Body of pancreas (tissue), 4 donors: ENCODE measurements around the gene TUBGCP2. TPM values are rescaled to one million over a fixed set of nuclear protein-coding genes. Genes with fewer than 3 reads are reported as not detected.
A peak's percentile ranks its signal among the peaks of the same experiment; 100 is the strongest.

ENCODE experiments used
- ATAC-seq: fragments of 150-250 bp; one replicate; pipeline ENCODE4 v1.9.1; 2016
- DNase-seq, 4 donors: peaks; one replicate each; pipeline ENCODE4 v3.0.0-alpha.2; 2019
- H3K27ac ChIP-seq, 4 donors: fragments of 200-600 bp; sonication (generic); 1 replicate in 3 of 4; 2 replicates in 1 of 4; pipeline versions ENCODE4 v1.5.1 to v1.6.1; 2016 to 2019; ENCODE audit warnings: mild to moderate bottlenecking in 1 of 4, mixed read lengths in 1 of 4, moderate library complexity in 1 of 4
- H3K27me3 ChIP-seq, 2 donors: fragments of 200-600 bp; sonication (generic); one replicate each; pipeline ENCODE4 v1.6.0; 2016; ENCODE audit warnings: mild to moderate bottlenecking in 1 of 2
- H3K36me3 ChIP-seq, 2 donors: fragments of 200-600 bp; sonication (generic); replicated peaks in 1 of 2; 2 replicates each; pipeline ENCODE4 v1.5.1; 2016; ENCODE audit warnings: low read depth in 2 of 2; ENCODE audit not compliant: insufficient read depth in 1 of 2
- H3K4me1 ChIP-seq: fragments of 200-600 bp; sonication (generic); one replicate; pipeline ENCODE4 v1.6.0; 2016
- H3K4me3 ChIP-seq, 2 donors: fragments of 200-600 bp; sonication (generic); 1 replicate in 1 of 2; 2 replicates in 1 of 2; pipeline ENCODE4 v1.5.1; 2016 to 2019
- H3K9me3 ChIP-seq, 3 donors: fragments of 200-600 bp; sonication (generic); 1 replicate in 2 of 3; 2 replicates in 1 of 3; pipeline ENCODE4 v1.5.1; 2016
- POLR2A ChIP-seq, 3 donors: fragments of 450-650 bp; IDR thresholded peaks; one replicate each; pipeline ENCODE4 v1.6.1; 2016; ENCODE audit warnings: antibody characterized with exemption in 3 of 3, mild to moderate bottlenecking in 2 of 3
- WGBS, 2 donors: methylation state at CpG; one replicate each; pipeline ENCODE4 v1.1.5; 2017; 5-methylcytosine and 5-hydroxymethylcytosine counted together
- intact Hi-C: fragments of 100-400 bp; cut with DNase I; formaldehyde crosslinking; loops from one replicate; pipeline ENCODE4 v1.15.1; 2023
- total RNA-seq, 2 donors: library from RNA; depleted of rRNA; stranded (reverse); fragments of >200 nt; gene quantifications; one replicate each; pipeline ENCODE4 v1.1.0, GENCODE V29; 2016
- TF ChIP-seq, protein P1 (sequence below), 7 experiments: fragments of 450-650 bp in 4 of 7; fragments of 200-600 bp in 3 of 7; sonication (generic) in 3 of 7; IDR thresholded peaks; one replicate each; pipeline ENCODE4 v1.5.1; 2016 to 2019; ENCODE audit warnings: antibody characterized with exemption in 7 of 7

The TUBGCP2 gene
- total RNA-seq, 2 donors from 2014 or later, result 32.2 to 36.6 TPM

DNA sequence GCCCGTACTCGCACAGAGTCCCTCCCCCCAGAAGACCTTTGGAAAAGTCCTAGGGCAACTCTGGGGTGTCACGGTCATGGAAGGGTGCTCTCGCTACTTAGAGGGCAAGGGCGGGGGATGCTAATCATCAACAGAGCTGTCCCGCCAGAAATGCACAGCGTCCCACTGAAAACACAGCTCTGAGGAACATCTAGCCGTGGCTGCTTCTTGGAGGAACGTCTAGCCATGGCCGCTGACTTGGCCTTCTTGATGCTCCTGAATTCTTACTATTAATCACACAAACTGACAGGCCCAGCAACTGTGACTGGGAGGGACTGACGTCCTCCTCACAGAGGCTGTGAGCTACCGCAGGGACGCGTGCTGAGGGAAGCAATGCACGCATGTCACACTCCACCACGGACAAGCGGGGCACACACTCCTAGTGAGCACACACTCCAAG, 1.7 kb downstream of the TUBGCP2 start:
- Histone ChIP-seq H3K27me3 (no peaks in the 10 kb centered on the region), H3K36me3 (peaks cover 0 to 5% of the 10 kb centered on the region in 2 donors), H3K4me3 (no peak overlapping the region), H3K4me1 (peaks cover 28% of the 10 kb centered on the region), H3K27ac (no peak overlapping the region), H3K9me3 (no peaks in the 10 kb centered on the region)
- ATAC-seq (no peak), DNase-seq (no peak)
- intact Hi-C loops, result no loop called here
- 72 to 73% methylated on average over 9 to 17 of the region's 17 CpGs for WGBS, 2 donors
- TF ChIP-seq POLR2A (IDR thresholded peaks at IDR 0.05), result no peak
- TF ChIP-seq, protein P1, sequence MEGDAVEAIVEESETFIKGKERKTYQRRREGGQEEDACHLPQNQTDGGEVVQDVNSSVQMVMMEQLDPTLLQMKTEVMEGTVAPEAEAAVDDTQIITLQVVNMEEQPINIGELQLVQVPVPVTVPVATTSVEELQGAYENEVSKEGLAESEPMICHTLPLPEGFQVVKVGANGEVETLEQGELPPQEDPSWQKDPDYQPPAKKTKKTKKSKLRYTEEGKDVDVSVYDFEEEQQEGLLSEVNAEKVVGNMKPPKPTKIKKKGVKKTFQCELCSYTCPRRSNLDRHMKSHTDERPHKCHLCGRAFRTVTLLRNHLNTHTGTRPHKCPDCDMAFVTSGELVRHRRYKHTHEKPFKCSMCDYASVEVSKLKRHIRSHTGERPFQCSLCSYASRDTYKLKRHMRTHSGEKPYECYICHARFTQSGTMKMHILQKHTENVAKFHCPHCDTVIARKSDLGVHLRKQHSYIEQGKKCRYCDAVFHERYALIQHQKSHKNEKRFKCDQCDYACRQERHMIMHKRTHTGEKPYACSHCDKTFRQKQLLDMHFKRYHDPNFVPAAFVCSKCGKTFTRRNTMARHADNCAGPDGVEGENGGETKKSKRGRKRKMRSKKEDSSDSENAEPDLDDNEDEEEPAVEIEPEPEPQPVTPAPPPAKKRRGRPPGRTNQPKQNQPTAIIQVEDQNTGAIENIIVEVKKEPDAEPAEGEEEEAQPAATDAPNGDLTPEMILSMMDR (IDR thresholded peaks at IDR 0.05), result no peak

DNA sequence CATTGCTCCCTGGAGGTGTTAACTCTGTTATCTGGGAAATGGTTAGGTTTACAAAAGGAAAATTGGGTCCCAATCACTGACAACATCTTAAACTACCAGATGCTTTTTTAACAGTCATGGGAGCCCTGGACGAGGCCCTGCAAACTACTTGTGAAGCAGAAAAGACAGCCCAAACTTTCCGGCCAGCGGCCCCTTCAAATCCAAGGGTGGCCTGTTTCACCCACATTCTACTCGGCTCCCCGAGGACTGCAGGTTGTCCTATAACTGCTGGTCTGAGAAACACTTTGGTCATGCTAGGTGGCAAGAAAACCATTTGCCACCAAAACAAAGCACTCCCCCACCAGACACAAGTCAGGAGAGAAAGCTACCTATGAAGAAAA, 2.6 kb downstream of the TUBGCP2 start:
- Histone ChIP-seq H3K36me3 (peaks cover 1 to 5% of the 10 kb centered on the region in 2 donors), H3K27ac (peak overlapping the region in 1 of 4 donors; percentile 56), H3K4me3 (no peak overlapping the region), H3K27me3 (no peaks in the 10 kb centered on the region), H3K9me3 (no peaks in the 10 kb centered on the region), H3K4me1 (peaks cover 28% of the 10 kb centered on the region)
- DNase-seq (no peak), ATAC-seq (no peak)
- WGBS, 2 donors, result 84 to 95% methylated on average over 5 of the region's 5 CpGs
- intact Hi-C loops, result no loop called here
- no peak for TF ChIP-seq POLR2A (IDR thresholded peaks at IDR 0.05)
- TF ChIP-seq, protein P1 (IDR thresholded peaks at IDR 0.05), result no peak

DNA sequence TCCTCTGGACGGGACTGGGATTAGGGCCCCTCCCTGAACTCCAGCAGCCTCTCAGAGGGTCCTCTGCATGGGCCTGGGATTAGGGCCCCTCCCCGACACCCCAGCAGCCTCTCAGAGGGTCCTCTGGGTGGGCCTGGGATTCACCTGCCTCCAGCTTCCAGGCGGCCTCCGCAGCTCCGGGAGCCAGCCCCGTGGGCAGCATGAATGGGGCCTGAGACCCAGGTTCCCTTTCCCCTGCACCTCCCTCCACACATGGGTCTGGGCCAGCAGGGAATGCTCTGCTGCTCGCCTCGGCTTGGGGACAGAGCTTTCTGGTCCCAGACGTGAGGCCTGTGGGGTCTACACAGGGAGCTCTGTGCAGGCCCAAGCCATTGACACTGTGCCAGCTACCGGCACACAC, 5.5 kb downstream of the TUBGCP2 start:
- DNase-seq (no peak), ATAC-seq (no peak)
- Histone ChIP-seq H3K9me3 (no peaks in the 10 kb centered on the region), H3K27me3 (no peaks in the 10 kb centered on the region), H3K36me3 (peaks cover 6 to 22% of the 10 kb centered on the region in 2 donors), H3K27ac (no peak overlapping the region), H3K4me3 (no peak overlapping the region), H3K4me1 (peaks cover 19% of the 10 kb centered on the region)
- intact Hi-C loops, result no loop called here
- WGBS, 2 donors, result 79 to 93% methylated on average over 3 to 5 of the region's 10 CpGs
- TF ChIP-seq, protein P1 (IDR thresholded peaks at IDR 0.05), result no peak
- no peak for TF ChIP-seq POLR2A (IDR thresholded peaks at IDR 0.05)

DNA sequence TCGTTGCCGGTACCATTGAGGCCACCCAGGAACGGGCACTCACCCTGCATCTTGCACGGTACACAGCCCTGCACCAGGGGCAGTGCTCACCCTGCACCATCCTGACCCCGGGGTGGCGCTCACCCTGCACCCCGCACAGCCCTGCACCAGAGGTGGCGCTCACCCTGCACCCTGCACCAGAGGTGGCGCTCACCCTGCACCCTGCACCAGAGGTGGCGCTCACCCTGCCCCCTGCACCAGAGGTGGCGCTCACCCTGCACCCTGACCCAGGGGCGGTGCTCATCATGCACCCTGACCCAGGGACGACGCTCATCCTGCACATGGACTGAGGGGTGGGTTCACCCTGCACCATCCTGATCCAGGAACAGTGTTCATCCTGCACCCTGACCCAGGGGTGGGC, 6.4 kb downstream of the TUBGCP2 start:
- no peak overlapping the region for H3K27ac ChIP-seq
- ATAC-seq (no peak), DNase-seq (no peak)
- 93% methylated on average over 14 of the region's 14 CpGs; no CpG with 5 or more reads in 1 of the 2 donors for WGBS, 2 donors
- TF ChIP-seq, protein P1 (IDR thresholded peaks at IDR 0.05), result no peak
- no peak for TF ChIP-seq POLR2A (IDR thresholded peaks at IDR 0.05)
- H3K4me3 ChIP-seq, result no peak overlapping the region
- no peaks in the 10 kb centered on the region for H3K9me3 ChIP-seq
- intact Hi-C loops, result no loop called here
- peaks cover 6 to 30% of the 10 kb centered on the region in 2 donors for H3K36me3 ChIP-seq
- H3K27me3 ChIP-seq, result no peaks in the 10 kb centered on the region
- peaks cover 10% of the 10 kb centered on the region for H3K4me1 ChIP-seq

DNA sequence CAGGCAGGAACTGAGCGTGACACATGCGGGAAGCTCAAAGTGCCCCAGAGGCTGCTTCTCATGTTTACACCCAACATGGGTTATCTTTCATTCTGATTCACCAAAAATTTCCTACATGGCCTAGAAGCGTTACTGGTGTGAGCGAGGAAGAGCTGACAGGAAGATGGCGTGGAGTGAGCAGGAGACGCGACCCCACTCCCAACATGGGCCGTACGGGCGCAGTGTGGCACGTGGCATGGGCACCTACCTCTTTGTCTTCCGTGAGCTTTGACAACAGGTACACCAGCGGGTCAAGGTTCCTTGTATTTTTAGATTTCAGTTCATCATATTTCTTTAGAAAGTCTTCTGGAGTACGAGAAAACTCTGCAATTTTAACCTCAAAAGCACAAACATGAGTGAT, 8.9 kb downstream of the TUBGCP2 start:
- no peaks in the 10 kb centered on the region for H3K27me3 ChIP-seq
- no peak overlapping the region for H3K4me3 ChIP-seq
- no peaks in the 10 kb centered on the region for H3K9me3 ChIP-seq
- H3K4me1 ChIP-seq, result peaks cover under 1% of the 10 kb centered on the region
- H3K36me3 ChIP-seq, result peaks cover 6 to 52% of the 10 kb centered on the region in 2 donors
- intact Hi-C loops, result no loop called here
- H3K27ac ChIP-seq, result no peak overlapping the region
- 94% methylated on average over 14 of the region's 14 CpGs for WGBS, 2 donors
- DNase-seq, result no peak
- ATAC-seq, result no peak
- TF ChIP-seq POLR2A (IDR thresholded peaks at IDR 0.05), result no peak
- TF ChIP-seq, protein P1 (IDR thresholded peaks at IDR 0.05), result no peak
